CD14-positive monocyte (primary cell): ENCODE results near the gene MUC5AC. TPM values are rescaled to one million over a fixed set of nuclear protein-coding genes. Genes with fewer than 3 reads are reported as not detected.

ENCODE experiments used
- DNase-seq, 3 donors: peaks; one replicate each; pipeline ENCODE4 v3.0.0-alpha.2; 2011 to 2022
- H2AFZ ChIP-seq: 2 replicates; pipeline ENCODE4 v1.6.0; 2012; ENCODE audit warnings: mild to moderate bottlenecking, low read depth, low read length, inconsistent platforms; ENCODE audit not compliant: insufficient read depth, poor library complexity, severe bottlenecking
- H3K27ac ChIP-seq, 2 donors: 1 replicate in 1 of 2; 2 replicates in 1 of 2; pipeline ENCODE4 v1.5.1; 2012 to 2013; ENCODE audit warnings: low read length in 2 of 2, control low read depth in 1 of 2, inconsistent platforms in 1 of 2, low read depth in 1 of 2, mild to moderate bottlenecking in 1 of 2
- H3K27me3 ChIP-seq, 2 donors: one replicate each; pipeline versions ENCODE4 v1.6.0 to v1.6.1; 2011 to 2013; ENCODE audit warnings: low read length in 2 of 2; ENCODE audit not compliant: control insufficient read depth in 2 of 2, insufficient read depth in 2 of 2
- H3K36me3 ChIP-seq, 2 donors: replicated peaks in 1 of 2; 1 replicate in 1 of 2; 2 replicates in 1 of 2; pipeline versions ENCODE4 v1.5.1 to v1.6.1; 2012 to 2013; ENCODE audit warnings: low read length in 2 of 2, control low read depth in 1 of 2, inconsistent platforms in 1 of 2, mild to moderate bottlenecking in 1 of 2; ENCODE audit not compliant: insufficient read depth in 2 of 2, control insufficient read depth in 1 of 2
- H3K4me1 ChIP-seq, 2 donors: 1 replicate in 1 of 2; 2 replicates in 1 of 2; pipeline versions ENCODE4 v1.5.1 to v1.6.1; 2012 to 2013; ENCODE audit warnings: low read length in 2 of 2, control low read depth in 1 of 2, inconsistent platforms in 1 of 2, mild to moderate bottlenecking in 1 of 2, moderate library complexity in 1 of 2; ENCODE audit not compliant: insufficient read depth in 2 of 2, control insufficient read depth in 1 of 2
- H3K4me2 ChIP-seq: replicated peaks from 2 replicates; pipeline ENCODE3; 2012; ENCODE audit warnings: low read length, moderate library complexity, mild to moderate bottlenecking; ENCODE audit not compliant: poor library complexity, severe bottlenecking; ENCODE audit errors: extremely low read depth
- H3K4me3 ChIP-seq, 3 experiments: fragments of 200-600 bp in 1 of 3; sonication (generic) in 1 of 3; replicated peaks in 1 of 3; 1 replicate in 2 of 3; 2 replicates in 1 of 3; pipeline ENCODE4 v1.5.1; 2011 to 2013; ENCODE audit warnings: low read length in 3 of 3, mild to moderate bottlenecking in 3 of 3, control low read depth in 2 of 3, low read depth in 2 of 3, inconsistent platforms in 1 of 3, moderate library complexity in 1 of 3
- H3K79me2 ChIP-seq: 2 replicates; pipeline ENCODE4 v1.6.0; 2012; ENCODE audit warnings: mild to moderate bottlenecking, control low read depth, inconsistent platforms, low read length, moderate library complexity; ENCODE audit not compliant: insufficient read depth
- H3K9ac ChIP-seq: 2 replicates; pipeline ENCODE4 v1.6.0; 2017; ENCODE audit warnings: low read length, mild to moderate bottlenecking; ENCODE audit not compliant: insufficient read depth, poor library complexity, severe bottlenecking
- H3K9me3 ChIP-seq, 2 donors: replicated peaks in 1 of 2; 1 replicate in 1 of 2; 2 replicates in 1 of 2; pipeline versions ENCODE4 v1.5.1 to v1.6.1; 2012 to 2013; ENCODE audit warnings: low read length in 2 of 2, control low read depth in 1 of 2; ENCODE audit not compliant: control insufficient read depth in 1 of 2, insufficient read depth in 1 of 2
- H4K20me1 ChIP-seq: 2 replicates; pipeline ENCODE4 v1.6.0; 2012; ENCODE audit warnings: mild to moderate bottlenecking, low read length, control low read depth, moderate library complexity; ENCODE audit not compliant: insufficient read depth
- H3K27ac Mint-ChIP-seq, 7 donors: one replicate each; pipeline ENCODE4 v1.8.0; 2020; ENCODE audit warnings: mild to moderate bottlenecking in 7 of 7, mixed read lengths in 7 of 7, moderate library complexity in 6 of 7, inconsistent platforms in 2 of 7
- H3K27me3 Mint-ChIP-seq, 3 donors: one replicate each; pipeline ENCODE4 v1.8.0; 2021 to 2022; ENCODE audit warnings: low read depth in 3 of 3, mild to moderate bottlenecking in 3 of 3, mixed read lengths in 3 of 3, moderate library complexity in 3 of 3, inconsistent platforms in 1 of 3
- H3K36me3 Mint-ChIP-seq, 2 donors: one replicate each; pipeline ENCODE4 v1.8.0; 2020; ENCODE audit warnings: mixed read lengths in 2 of 2, inconsistent platforms in 1 of 2, mild to moderate bottlenecking in 1 of 2
- H3K4me1 Mint-ChIP-seq: one replicate; pipeline ENCODE4 v1.8.0; 2020; ENCODE audit warnings: mild to moderate bottlenecking, mixed read lengths
- H3K4me3 Mint-ChIP-seq, 2 donors: one replicate each; pipeline ENCODE4 v1.8.0; 2020; ENCODE audit warnings: mild to moderate bottlenecking in 2 of 2, mixed read lengths in 2 of 2, moderate library complexity in 1 of 2
- H3K9me3 Mint-ChIP-seq, 7 donors: one replicate each; pipeline ENCODE4 v1.8.0; 2020 to 2022; ENCODE audit warnings: mixed read lengths in 7 of 7, mild to moderate bottlenecking in 6 of 7, moderate library complexity in 6 of 7, inconsistent platforms in 2 of 7
- WGBS: methylation state at CpG from one replicate; pipeline ENCODE4 v1.1.5; 2013; ENCODE audit warnings: missing lambda C conversion rate; ENCODE audit not compliant: insufficient coverage; 5-methylcytosine and 5-hydroxymethylcytosine counted together
- intact Hi-C, 2 donors: fragments of 100-400 bp; cut with micrococcal nuclease; formaldehyde crosslinking; loops; one replicate each; pipeline versions ENCODE4 v1.15.0 to v1.15.1; 2023
- polyA plus RNA-seq, 3 donors: library from polyadenylated mRNA; depleted of rRNA in 1 of 3; unstranded in 2 of 3; stranded (reverse) in 1 of 3; fragments of 300-500 nt in 2 of 3; fragments of >200 nt in 1 of 3; fragmentation: Illumina TruSeq in 2 of 3; gene quantifications; 1 replicate in 2 of 3; 2 replicates in 1 of 3; pipeline ENCODE4 v1.2.3, GENCODE V29; 2012 to 2021
- TF ChIP-seq, protein P1 (sequence below): fragments of 200-600 bp; IDR thresholded peaks from one replicate; pipeline ENCODE4 v1.8.0; 2022; ENCODE audit warnings: antibody characterized with exemption, mild to moderate bottlenecking

The MUC5AC gene
- polyA plus RNA-seq, 3 donors: not detected

DNA sequence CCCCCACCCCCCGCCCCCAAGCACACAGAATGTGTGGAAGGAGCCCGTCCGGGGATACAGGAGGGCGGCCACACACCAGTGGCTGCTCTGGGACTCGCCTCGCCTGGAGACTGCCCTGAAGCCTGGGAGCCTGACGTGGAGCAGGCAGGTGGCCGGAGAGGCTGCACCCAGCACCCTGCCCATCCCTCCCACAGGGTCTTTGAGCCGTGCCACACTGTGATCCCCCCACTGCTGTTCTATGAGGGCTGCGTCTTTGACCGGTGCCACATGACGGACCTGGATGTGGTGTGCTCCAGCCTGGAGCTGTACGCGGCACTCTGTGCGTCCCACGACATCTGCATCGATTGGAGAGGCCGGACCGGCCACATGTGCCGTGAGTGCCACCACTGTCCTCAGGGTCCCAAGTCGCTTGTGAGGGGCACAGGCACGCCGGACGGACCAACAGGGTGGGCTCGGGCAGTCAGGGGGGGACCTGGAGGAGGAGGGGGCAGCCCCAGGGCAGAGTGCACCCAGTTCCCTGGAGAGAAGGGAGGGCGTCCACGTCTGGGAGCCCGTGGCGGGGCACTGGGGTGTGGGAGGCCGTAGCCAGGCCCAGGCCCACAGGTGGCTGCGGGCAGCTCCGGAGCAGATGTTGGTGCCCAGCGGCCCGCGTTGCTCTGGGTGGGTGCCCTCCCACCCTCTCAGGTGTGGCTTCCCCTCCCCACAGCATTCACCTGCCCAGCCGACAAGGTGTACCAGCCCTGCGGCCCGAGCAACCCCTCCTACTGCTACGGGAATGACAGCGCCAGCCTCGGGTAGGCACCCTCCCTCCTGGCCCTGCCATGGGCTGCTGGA is 38.1 kb downstream of the MUC5AC start:
- Mint-ChIP-seq H3K9me3 (peaks cover 0 to 25% (median 6%) of the 10 kb centered on the region in 7 donors), H3K27ac (no peak overlapping the region), H3K36me3 (no peaks in the 10 kb centered on the region), H3K4me1 (no peaks in the 10 kb centered on the region), H3K4me3 (no peak overlapping the region), H3K27me3 (peaks cover 2 to 6% (median 4%) of the 10 kb centered on the region in 3 donors)
- no peak overlapping the region for H3K4me3 ChIP-seq
- no peaks in the 10 kb centered on the region for H4K20me1 ChIP-seq
- WGBS: 94% methylated on average over 28 of the region's 41 CpGs
- H3K27me3 ChIP-seq: no peaks in the 10 kb centered on the region
- no peak for DNase-seq
- H3K36me3 ChIP-seq: no peaks in the 10 kb centered on the region
- H2AFZ ChIP-seq: no peak overlapping the region
- H3K27ac ChIP-seq: no peak overlapping the region
- H3K4me2 ChIP-seq: no peak overlapping the region
- no peaks in the 10 kb centered on the region for H3K4me1 ChIP-seq
- H3K79me2 ChIP-seq: no peaks in the 10 kb centered on the region
- TF ChIP-seq, protein P1, sequence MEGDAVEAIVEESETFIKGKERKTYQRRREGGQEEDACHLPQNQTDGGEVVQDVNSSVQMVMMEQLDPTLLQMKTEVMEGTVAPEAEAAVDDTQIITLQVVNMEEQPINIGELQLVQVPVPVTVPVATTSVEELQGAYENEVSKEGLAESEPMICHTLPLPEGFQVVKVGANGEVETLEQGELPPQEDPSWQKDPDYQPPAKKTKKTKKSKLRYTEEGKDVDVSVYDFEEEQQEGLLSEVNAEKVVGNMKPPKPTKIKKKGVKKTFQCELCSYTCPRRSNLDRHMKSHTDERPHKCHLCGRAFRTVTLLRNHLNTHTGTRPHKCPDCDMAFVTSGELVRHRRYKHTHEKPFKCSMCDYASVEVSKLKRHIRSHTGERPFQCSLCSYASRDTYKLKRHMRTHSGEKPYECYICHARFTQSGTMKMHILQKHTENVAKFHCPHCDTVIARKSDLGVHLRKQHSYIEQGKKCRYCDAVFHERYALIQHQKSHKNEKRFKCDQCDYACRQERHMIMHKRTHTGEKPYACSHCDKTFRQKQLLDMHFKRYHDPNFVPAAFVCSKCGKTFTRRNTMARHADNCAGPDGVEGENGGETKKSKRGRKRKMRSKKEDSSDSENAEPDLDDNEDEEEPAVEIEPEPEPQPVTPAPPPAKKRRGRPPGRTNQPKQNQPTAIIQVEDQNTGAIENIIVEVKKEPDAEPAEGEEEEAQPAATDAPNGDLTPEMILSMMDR: no peak
- H3K9ac ChIP-seq: no peak overlapping the region
- intact Hi-C loops: no loop called here
- peaks cover 0 to 26% of the 10 kb centered on the region in 2 donors for H3K9me3 ChIP-seq

DNA sequence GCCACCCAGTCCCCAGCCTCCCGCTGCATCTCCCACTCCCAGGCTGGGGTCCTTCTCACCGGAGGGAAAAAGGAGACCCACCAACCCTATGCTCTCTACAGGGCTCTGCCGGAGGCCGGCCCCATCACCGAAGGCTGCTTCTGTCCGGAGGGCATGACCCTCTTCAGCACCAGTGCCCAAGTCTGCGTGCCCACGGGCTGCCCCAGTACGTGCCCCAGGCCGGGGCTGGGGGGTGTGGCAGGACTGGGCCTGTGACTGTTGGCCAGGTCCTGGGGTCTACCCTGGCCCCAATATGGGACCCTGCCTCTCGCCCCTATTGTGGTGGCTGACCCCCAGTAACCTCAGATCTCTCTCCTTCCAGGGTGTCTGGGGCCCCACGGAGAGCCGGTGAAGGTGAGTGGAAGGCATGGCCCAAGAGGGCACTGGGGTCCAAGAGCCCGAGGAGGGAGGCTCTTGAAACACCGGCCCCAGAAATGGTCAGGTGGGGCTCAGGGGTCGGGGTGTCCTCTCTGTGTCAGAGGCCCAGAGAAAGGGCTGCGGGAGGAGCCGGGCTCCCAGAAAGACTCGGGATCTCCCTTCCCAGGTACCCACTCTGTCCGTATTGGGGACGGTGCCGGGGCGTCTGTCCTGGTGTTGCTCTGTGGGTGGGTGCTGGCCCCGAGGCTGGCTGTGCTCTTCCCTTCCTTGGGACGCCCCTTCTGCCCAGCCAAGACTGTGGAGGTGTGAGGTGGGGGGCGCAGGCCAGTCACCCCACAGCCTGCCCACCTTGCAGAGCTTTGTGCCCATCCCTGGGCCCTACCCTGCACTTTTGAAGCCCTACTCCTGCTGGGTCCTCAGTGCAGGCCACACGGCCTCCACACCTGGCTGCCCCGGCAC is 39.0 kb downstream of the MUC5AC start:
- peaks cover 2 to 6% (median 4%) of the 10 kb centered on the region in 3 donors for H3K27me3 Mint-ChIP-seq

More for the DNA sequence above, 39.0 kb downstream of the MUC5AC start:
- H2AFZ ChIP-seq: no peak overlapping the region
- H3K36me3 ChIP-seq: no peaks in the 10 kb centered on the region
- no peak for DNase-seq
- Mint-ChIP-seq H3K4me1 (no peaks in the 10 kb centered on the region), H3K27ac (no peak overlapping the region), H3K36me3 (no peaks in the 10 kb centered on the region), H3K4me3 (no peak overlapping the region), H3K9me3 (peaks cover 0 to 25% (median 6%) of the 10 kb centered on the region in 7 donors)
- no peaks in the 10 kb centered on the region for H3K79me2 ChIP-seq
- 76% methylated on average over 17 of the region's 28 CpGs for WGBS
- H4K20me1 ChIP-seq: no peaks in the 10 kb centered on the region
- peaks cover 0 to 25% of the 10 kb centered on the region in 2 donors for H3K9me3 ChIP-seq
- H3K27ac ChIP-seq: no peak overlapping the region
- H3K4me3 ChIP-seq: no peak overlapping the region
- H3K9ac ChIP-seq: no peak overlapping the region
- no peak overlapping the region for H3K4me2 ChIP-seq
- no peaks in the 10 kb centered on the region for H3K27me3 ChIP-seq
- TF ChIP-seq, protein P1: no peak
- intact Hi-C loops: no loop called here
- H3K4me1 ChIP-seq: no peaks in the 10 kb centered on the region
